IMR-90 (cell line): ENCODE results near the gene TIMM50.

ENCODE experiments used
- CEBPB ChIP-seq: IDR thresholded peaks from 2 replicates; pipeline ENCODE4 v1.6.1; 2012; ENCODE audit warnings: low read depth, low read length, improper control_type of control experiment
- CHD1 ChIP-seq: IDR thresholded peaks from 2 replicates; pipeline ENCODE4 v1.6.1; 2012; ENCODE audit warnings: low read depth, low read length, improper control_type of control experiment
- CTCF ChIP-seq: conservative IDR thresholded peaks from 2 replicates; pipeline ENCODE4 v1.5.1; 2012; ENCODE audit warnings: mild to moderate bottlenecking, low read depth, low read length, improper control_type of control experiment
- ELK1 ChIP-seq: fragments of 150-350 bp; IDR thresholded peaks from 2 replicates; pipeline ENCODE4 v1.6.1; 2016; ENCODE audit warnings: low read depth, mild to moderate bottlenecking, low read length, moderate library complexity, borderline replicate concordance
- MAFK ChIP-seq: IDR thresholded peaks from 2 replicates; pipeline ENCODE4 v1.6.1; 2012; ENCODE audit warnings: low read depth, low read length, improper control_type of control experiment
- MAZ ChIP-seq: IDR thresholded peaks from 2 replicates; pipeline ENCODE4 v1.6.1; 2012; ENCODE audit warnings: low read depth, mild to moderate bottlenecking, low read length, improper control_type of control experiment, moderate library complexity, borderline replicate concordance
- MXI1 ChIP-seq: IDR thresholded peaks from 2 replicates; pipeline ENCODE4 v1.6.1; 2012; ENCODE audit warnings: low read depth, mild to moderate bottlenecking, low read length, moderate library complexity, borderline replicate concordance
- POLR2A ChIP-seq: IDR thresholded peaks from 2 replicates; pipeline ENCODE4 v1.6.1; 2012; ENCODE audit warnings: mild to moderate bottlenecking, low read depth, low read length
- RAD21 ChIP-seq: IDR thresholded peaks from 2 replicates; pipeline ENCODE4 v1.6.1; 2012; ENCODE audit warnings: low read length, improper control_type of control experiment
- RFX5 ChIP-seq: IDR thresholded peaks from 2 replicates; pipeline ENCODE4 v1.8.0; 2012; ENCODE audit warnings: low read depth, mild to moderate bottlenecking, low read length, moderate library complexity
- SMC3 ChIP-seq: fragments of 150-350 bp; IDR thresholded peaks from 2 replicates; pipeline ENCODE4 v1.6.1; 2016; ENCODE audit warnings: low read depth, mild to moderate bottlenecking, antibody characterized with exemption, low read length, moderate library complexity
- USF2 ChIP-seq: fragments of 150-350 bp; IDR thresholded peaks from 2 replicates; pipeline ENCODE4 v1.6.1; 2017; ENCODE audit warnings: mild to moderate bottlenecking, antibody characterized with exemption, low read length, low read depth

GRCh38 chr19:39481229-39481545 lies 549 bp downstream of the TIMM50 start:
- no peak for TF ChIP-seq CTCF
- TF ChIP-seq USF2 = no peak
- TF ChIP-seq MAFK = no peak
- no peak for TF ChIP-seq RAD21
- no peak for TF ChIP-seq POLR2A
- TF ChIP-seq CEBPB = no peak
- TF ChIP-seq MXI1 = no peak
- TF ChIP-seq MAZ = no peak
- no peak for TF ChIP-seq CHD1
- TF ChIP-seq RFX5 = no peak
- TF ChIP-seq SMC3 = no peak
- TF ChIP-seq ELK1 = no peak
